Mesenchymal stem cell (in vitro differentiated cells and primary cell): ENCODE measurements around the gene CBFB.

ENCODE experiments used
- DNase-seq: peaks from one replicate; pipeline ENCODE4 v3.0.0-alpha.2; 2013
- H2AFZ ChIP-seq: one replicate; pipeline ENCODE4 v1.6.1; 2013; ENCODE audit warnings: low read depth, mild to moderate bottlenecking, control low read depth, inconsistent platforms, low read length, moderate library complexity
- H2AK5ac ChIP-seq: 2 replicates; pipeline ENCODE4 v1.6.1; 2013; ENCODE audit warnings: low read length, moderate library complexity, mild to moderate bottlenecking, inconsistent platforms; ENCODE audit not compliant: severe bottlenecking
- H2BK120ac ChIP-seq: one replicate; pipeline ENCODE4 v1.6.1; 2013; ENCODE audit warnings: low read depth, mild to moderate bottlenecking, inconsistent platforms, low read length, moderate library complexity
- H2BK12ac ChIP-seq, 2 experiments: one replicate each; pipeline ENCODE4 v1.6.1; 2013; ENCODE audit warnings: inconsistent platforms in 2 of 2, low read length in 2 of 2, mild to moderate bottlenecking in 2 of 2, moderate library complexity in 2 of 2, control low read depth in 1 of 2
- H2BK15ac ChIP-seq: one replicate; pipeline ENCODE4 v1.6.1; 2013; ENCODE audit warnings: mild to moderate bottlenecking, low read depth, inconsistent platforms; ENCODE audit not compliant: poor library complexity, severe bottlenecking
- H2BK5ac ChIP-seq: 2 replicates; pipeline ENCODE4 v1.6.1; 2013; ENCODE audit warnings: low read depth, mild to moderate bottlenecking, low read length, control low read depth, inconsistent platforms; ENCODE audit not compliant: poor library complexity, severe bottlenecking
- H3K14ac ChIP-seq, 2 experiments: one replicate each; pipeline ENCODE4 v1.6.1; 2013; ENCODE audit warnings: inconsistent platforms in 2 of 2, low read length in 2 of 2, control low read depth in 1 of 2, mild to moderate bottlenecking in 1 of 2, moderate library complexity in 1 of 2
- H3K18ac ChIP-seq, 2 experiments: one replicate each; pipeline ENCODE4 v1.6.1; 2013; ENCODE audit warnings: inconsistent platforms in 2 of 2, low read length in 2 of 2, control low read depth in 1 of 2, low read depth in 1 of 2, mild to moderate bottlenecking in 1 of 2
- H3K23ac ChIP-seq, 2 experiments: one replicate each; pipeline ENCODE4 v1.6.1; 2013; ENCODE audit warnings: inconsistent platforms in 2 of 2, low read length in 2 of 2, mild to moderate bottlenecking in 2 of 2, moderate library complexity in 2 of 2, control low read depth in 1 of 2
- H3K27ac ChIP-seq: 2 replicates; pipeline ENCODE4 v1.5.1; 2013; ENCODE audit warnings: mild to moderate bottlenecking, moderate library complexity, low read length, control low read depth, inconsistent platforms; ENCODE audit not compliant: poor library complexity, severe bottlenecking
- H3K27me3 ChIP-seq, 2 experiments: 2 replicates each; pipeline versions ENCODE4 v1.6.1 to v1.7.0; 2013; ENCODE audit warnings: low read length in 2 of 2, mild to moderate bottlenecking in 2 of 2, moderate library complexity in 2 of 2, control low read depth in 1 of 2, inconsistent platforms in 1 of 2; ENCODE audit not compliant: control insufficient read depth in 1 of 2, insufficient read depth in 1 of 2
- H3K36me3 ChIP-seq, 2 experiments: 2 replicates each; pipeline versions ENCODE4 v1.6.1 to v1.7.0; 2013; ENCODE audit warnings: low read length in 2 of 2, control low read depth in 1 of 2, inconsistent platforms in 1 of 2, low read depth in 1 of 2, mild to moderate bottlenecking in 1 of 2; ENCODE audit not compliant: insufficient read depth in 2 of 2, control insufficient read depth in 1 of 2
- H3K4ac ChIP-seq, 2 experiments: one replicate each; pipeline ENCODE4 v1.6.1; 2013; ENCODE audit warnings: inconsistent platforms in 2 of 2, low read length in 2 of 2, mild to moderate bottlenecking in 2 of 2, moderate library complexity in 2 of 2, control low read depth in 1 of 2, low read depth in 1 of 2
- H3K4me1 ChIP-seq: 2 replicates; pipeline ENCODE4 v1.6.1; 2013; ENCODE audit warnings: low read depth, low read length, control low read depth; ENCODE audit not compliant: control insufficient read depth, insufficient read depth
- H3K4me2 ChIP-seq: 2 replicates; pipeline ENCODE4 v1.6.1; 2013; ENCODE audit warnings: low read length, mild to moderate bottlenecking, inconsistent platforms; ENCODE audit not compliant: poor library complexity, severe bottlenecking
- H3K4me3 ChIP-seq, 2 experiments: 2 replicates each; pipeline versions ENCODE4 v1.5.1 to v1.7.0; 2013; ENCODE audit warnings: low read length in 2 of 2, mild to moderate bottlenecking in 2 of 2, control low read depth in 1 of 2, low read depth in 1 of 2; ENCODE audit not compliant: insufficient read depth in 1 of 2
- H3K79me1 ChIP-seq: replicated peaks from 2 replicates; pipeline ENCODE4 v1.6.1; 2013; ENCODE audit warnings: mild to moderate bottlenecking, control low read depth, low read length, inconsistent platforms; ENCODE audit not compliant: poor library complexity, severe bottlenecking
- H3K9ac ChIP-seq: 2 replicates; pipeline ENCODE4 v1.7.0; 2013; ENCODE audit warnings: mild to moderate bottlenecking, low read length, moderate library complexity
- H3K9me3 ChIP-seq: 2 replicates; pipeline ENCODE4 v1.7.0; 2013; ENCODE audit warnings: mild to moderate bottlenecking, low read length; ENCODE audit not compliant: control insufficient read depth
- H4K8ac ChIP-seq: one replicate; pipeline ENCODE4 v1.6.1; 2013; ENCODE audit warnings: inconsistent platforms, mild to moderate bottlenecking, low read length, moderate library complexity
- H4K91ac ChIP-seq: one replicate; pipeline ENCODE4 v1.6.1; 2013; ENCODE audit warnings: mild to moderate bottlenecking, low read length, inconsistent platforms
- WGBS: methylation state at CpG from one replicate; pipeline ENCODE4 v1.1.7; 2013; ENCODE audit warnings: mixed read lengths; 5-methylcytosine and 5-hydroxymethylcytosine counted together

CBFB gene

DNA sequence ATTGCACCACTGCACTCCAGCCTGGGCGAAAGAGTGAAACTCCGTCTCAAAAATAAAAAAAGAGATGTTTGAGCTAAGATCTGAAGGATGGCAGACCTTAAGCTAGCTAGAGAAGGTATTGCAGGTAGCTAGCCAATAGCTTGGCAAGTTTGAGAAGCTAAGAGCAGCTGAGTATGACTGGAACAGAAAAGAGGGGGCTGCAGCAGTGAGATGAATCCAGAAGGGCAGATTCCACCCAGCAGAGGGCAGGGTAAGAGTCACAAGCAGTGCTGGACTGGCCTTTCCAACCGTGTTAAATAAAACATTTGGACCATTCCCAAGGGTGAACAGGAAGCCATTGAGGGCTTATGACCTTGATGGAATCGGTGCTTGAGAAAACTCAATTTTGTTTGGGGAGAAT lies 75.1 kb downstream of the CBFB start:
- H3K23ac ChIP-seq: no peak overlapping the region
- H3K4me3 ChIP-seq: no peak overlapping the region
- peaks cover 3% of the 10 kb centered on the region for H3K4me1 ChIP-seq
- peak; percentile 41 for DNase-seq
- H3K27me3 ChIP-seq: no peaks in the 10 kb centered on the region
- H2AFZ ChIP-seq: no peak overlapping the region
- 77% methylated on average over 4 of the region's 4 CpGs for WGBS
- H3K36me3 ChIP-seq: peaks cover 0 to 6% of the 10 kb centered on the region in 2 experiments
- no peak overlapping the region for H4K91ac ChIP-seq
- no peak overlapping the region for H3K9ac ChIP-seq
- no peak overlapping the region for H3K27ac ChIP-seq
- no peak overlapping the region for H2BK12ac ChIP-seq
- no peaks in the 10 kb centered on the region for H3K79me1 ChIP-seq
- H3K4ac ChIP-seq: no peak overlapping the region
- no peak overlapping the region for H3K18ac ChIP-seq
- H3K4me2 ChIP-seq: no peak overlapping the region
- no peak overlapping the region for H4K8ac ChIP-seq
- H3K14ac ChIP-seq: no peak overlapping the region
- no peak overlapping the region for H2BK15ac ChIP-seq
- no peak overlapping the region for H2BK120ac ChIP-seq
- no peak overlapping the region for H2AK5ac ChIP-seq
- no peaks in the 10 kb centered on the region for H3K9me3 ChIP-seq
- no peak overlapping the region for H2BK5ac ChIP-seq

- no peak overlapping the region for H3K9ac ChIP-seq
- H3K18ac ChIP-seq: no peak overlapping the region
- H4K8ac ChIP-seq: no peak overlapping the region
- no peaks in the 10 kb centered on the region for H3K36me3 ChIP-seq
- 98% methylated on average over 2 of the region's 6 CpGs for WGBS
- no peak overlapping the region for H3K27ac ChIP-seq
- H3K4ac ChIP-seq: no peak overlapping the region
- H3K23ac ChIP-seq: no peak overlapping the region
- H4K91ac ChIP-seq: no peak overlapping the region
- H3K9me3 ChIP-seq: no peaks in the 10 kb centered on the region
- H2AFZ ChIP-seq: no peak overlapping the region
- H3K27me3 ChIP-seq: no peaks in the 10 kb centered on the region
- no peak overlapping the region for H3K4me3 ChIP-seq
- H2BK5ac ChIP-seq: no peak overlapping the region
- no peaks in the 10 kb centered on the region for H3K79me1 ChIP-seq
- DNase-seq: no peak
- H3K14ac ChIP-seq: no peak overlapping the region
- H2BK15ac ChIP-seq: no peak overlapping the region
- no peak overlapping the region for H3K4me2 ChIP-seq
- peaks cover 8% of the 10 kb centered on the region for H3K4me1 ChIP-seq
- H2BK120ac ChIP-seq: no peak overlapping the region
- no peak overlapping the region for H2AK5ac ChIP-seq
- H2BK12ac ChIP-seq: no peak overlapping the region
Measured at GRCh38 chr16:67104845-67105244, 75.9 kb downstream of the CBFB start.

DNA sequence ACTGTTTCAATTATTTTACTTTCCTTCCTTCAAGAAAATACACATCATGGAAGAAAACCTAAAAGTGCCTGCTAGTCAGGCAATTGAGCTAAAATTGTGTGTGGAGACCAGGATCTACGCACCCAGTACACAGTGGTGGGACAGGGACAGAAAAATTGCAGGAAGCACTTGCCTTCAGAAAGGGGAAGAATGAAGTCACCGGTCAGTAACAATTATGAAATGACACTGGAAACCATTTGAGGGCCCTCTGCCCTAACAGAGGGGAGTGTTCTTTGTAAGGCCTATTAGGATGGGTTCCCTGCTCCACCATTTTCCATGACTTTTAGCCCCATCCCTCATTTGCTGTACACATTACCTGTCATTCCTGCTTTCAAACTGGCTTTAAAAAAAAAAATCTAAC lies 76.3 kb downstream of the CBFB start:
- Histone ChIP-seq H3K27ac (no peak overlapping the region), H4K91ac (no peak overlapping the region), H2BK12ac (no peak overlapping the region), H3K23ac (no peak overlapping the region), H3K36me3 (no peaks in the 10 kb centered on the region), H3K79me1 (peaks cover 3% of the 10 kb centered on the region), H3K18ac (no peak overlapping the region), H3K4me1 (peaks cover 8% of the 10 kb centered on the region), H3K9me3 (no peaks in the 10 kb centered on the region), H3K4me3 (no peak overlapping the region), H2AK5ac (no peak overlapping the region), H3K4ac (no peak overlapping the region), H2BK5ac (no peak overlapping the region), H2BK15ac (no peak overlapping the region), H3K27me3 (no peaks in the 10 kb centered on the region), H4K8ac (no peak overlapping the region), H3K4me2 (no peak overlapping the region), H2BK120ac (no peak overlapping the region), H3K9ac (no peak overlapping the region), H3K14ac (no peak overlapping the region), H2AFZ (no peak overlapping the region)
- DNase-seq: no peak
- WGBS: 100% methylated on average over 1 of the region's 2 CpGs

GRCh38 chr16:67105881-67106280 lies 76.9 kb downstream of the CBFB start:
- Histone ChIP-seq H2BK120ac (no peak overlapping the region), H3K4me1 (peaks cover 11% of the 10 kb centered on the region), H3K36me3 (no peaks in the 10 kb centered on the region), H4K8ac (no peak overlapping the region), H2BK12ac (no peak overlapping the region), H3K4me2 (no peak overlapping the region), H3K14ac (no peak overlapping the region), H2AFZ (no peak overlapping the region), H3K4ac (no peak overlapping the region), H3K9me3 (no peaks in the 10 kb centered on the region), H3K79me1 (peaks cover 6% of the 10 kb centered on the region), H3K4me3 (no peak overlapping the region), H3K9ac (no peak overlapping the region), H2BK5ac (no peak overlapping the region), H4K91ac (no peak overlapping the region), H2AK5ac (no peak overlapping the region), H3K18ac (no peak overlapping the region), H3K23ac (no peak overlapping the region), H3K27ac (no peak overlapping the region), H3K27me3 (no peaks in the 10 kb centered on the region), H2BK15ac (no peak overlapping the region)
- 72% methylated on average over 4 of the region's 5 CpGs for WGBS
- DNase-seq: no peak
